GM12878 (cell line): ENCODE measurements around the gene PAPPA.

ENCODE experiments used
- BACH1 ChIP-seq: fragments of 450-650 bp; IDR thresholded peaks from 2 replicates; pipeline ENCODE4 v1.6.1; 2017; ENCODE audit warnings: mild to moderate bottlenecking, borderline replicate concordance
- BMI1 ChIP-seq: fragments of 450-650 bp; IDR thresholded peaks from 2 replicates; pipeline ENCODE4 v1.6.1; 2016; ENCODE audit warnings: mild to moderate bottlenecking, moderate library complexity, borderline replicate concordance
- CHD4 ChIP-seq: fragments of 200-600 bp; sonication (generic); IDR thresholded peaks from 2 replicates; pipeline ENCODE4 v1.6.1; 2016; ENCODE audit warnings: mild to moderate bottlenecking
- CREM ChIP-seq: IDR thresholded peaks from 2 replicates; pipeline ENCODE4 v1.6.1; 2014; ENCODE audit warnings: antibody characterized with exemption, low read depth
- RFX5 ChIP-seq: IDR thresholded peaks from 2 replicates; pipeline ENCODE4 v1.6.1; 2011; ENCODE audit warnings: low read depth, low read length, improper control_type of control experiment
- TCF7 ChIP-seq: IDR thresholded peaks from 2 replicates; pipeline ENCODE4 v1.6.1; 2014; ENCODE audit warnings: antibody characterized with exemption, borderline replicate concordance
- ZZZ3 ChIP-seq: IDR thresholded peaks from 2 replicates; pipeline ENCODE4 v1.6.1; 2011; ENCODE audit warnings: low read depth; ENCODE audit not compliant: control insufficient read depth, insufficient read length
- TF ChIP-seq, protein P1 (sequence below): IDR thresholded peaks from 2 replicates; pipeline ENCODE4 v1.6.1; 2011; ENCODE audit warnings: low read depth, low read length, improper control_type of control experiment, borderline replicate concordance
- TF ChIP-seq, protein P2 (sequence below), 3 experiments: IDR thresholded peaks in 2 of 3; conservative IDR thresholded peaks in 1 of 3; 2 replicates each; pipeline ENCODE4 v1.5.1; 2011; ENCODE audit warnings: low read depth in 3 of 3, low read length in 3 of 3, mild to moderate bottlenecking in 3 of 3, control low read depth in 2 of 3, moderate library complexity in 2 of 3, inconsistent platforms in 1 of 3, mixed read lengths in 1 of 3; ENCODE audit not compliant: control insufficient read depth in 2 of 3, insufficient read depth in 1 of 3; ENCODE audit errors: extremely low read depth in 1 of 3

DNA sequence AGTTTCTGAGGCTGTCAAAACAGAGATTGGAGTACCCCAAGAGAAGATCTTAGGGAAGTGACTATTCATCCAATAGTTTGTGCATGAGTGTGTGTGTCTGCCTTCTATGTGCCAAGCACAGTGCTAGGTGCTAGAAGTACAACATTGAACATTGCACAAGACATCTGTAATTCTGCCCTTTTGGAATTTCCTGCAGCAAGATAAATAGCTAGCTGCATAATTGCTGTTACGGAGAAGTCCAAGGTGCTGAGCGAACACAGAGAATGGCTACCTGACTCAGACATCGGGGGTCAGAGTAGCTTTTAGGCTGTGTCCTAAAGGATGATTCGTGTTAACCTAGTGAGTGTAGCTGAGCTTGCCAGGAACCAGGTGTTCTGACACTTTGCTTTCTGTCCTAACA, 44.8 kb downstream of the PAPPA start:
- TF ChIP-seq BMI1 (no peak), CHD4 (no peak), TCF7 (no peak), ZZZ3 (no peak), RFX5 (no peak), BACH1 (no peak), CREM (no peak)
- TF ChIP-seq, protein P1, sequence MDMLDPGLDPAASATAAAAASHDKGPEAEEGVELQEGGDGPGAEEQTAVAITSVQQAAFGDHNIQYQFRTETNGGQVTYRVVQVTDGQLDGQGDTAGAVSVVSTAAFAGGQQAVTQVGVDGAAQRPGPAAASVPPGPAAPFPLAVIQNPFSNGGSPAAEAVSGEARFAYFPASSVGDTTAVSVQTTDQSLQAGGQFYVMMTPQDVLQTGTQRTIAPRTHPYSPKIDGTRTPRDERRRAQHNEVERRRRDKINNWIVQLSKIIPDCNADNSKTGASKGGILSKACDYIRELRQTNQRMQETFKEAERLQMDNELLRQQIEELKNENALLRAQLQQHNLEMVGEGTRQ, result no peak
- TF ChIP-seq, protein P2, sequence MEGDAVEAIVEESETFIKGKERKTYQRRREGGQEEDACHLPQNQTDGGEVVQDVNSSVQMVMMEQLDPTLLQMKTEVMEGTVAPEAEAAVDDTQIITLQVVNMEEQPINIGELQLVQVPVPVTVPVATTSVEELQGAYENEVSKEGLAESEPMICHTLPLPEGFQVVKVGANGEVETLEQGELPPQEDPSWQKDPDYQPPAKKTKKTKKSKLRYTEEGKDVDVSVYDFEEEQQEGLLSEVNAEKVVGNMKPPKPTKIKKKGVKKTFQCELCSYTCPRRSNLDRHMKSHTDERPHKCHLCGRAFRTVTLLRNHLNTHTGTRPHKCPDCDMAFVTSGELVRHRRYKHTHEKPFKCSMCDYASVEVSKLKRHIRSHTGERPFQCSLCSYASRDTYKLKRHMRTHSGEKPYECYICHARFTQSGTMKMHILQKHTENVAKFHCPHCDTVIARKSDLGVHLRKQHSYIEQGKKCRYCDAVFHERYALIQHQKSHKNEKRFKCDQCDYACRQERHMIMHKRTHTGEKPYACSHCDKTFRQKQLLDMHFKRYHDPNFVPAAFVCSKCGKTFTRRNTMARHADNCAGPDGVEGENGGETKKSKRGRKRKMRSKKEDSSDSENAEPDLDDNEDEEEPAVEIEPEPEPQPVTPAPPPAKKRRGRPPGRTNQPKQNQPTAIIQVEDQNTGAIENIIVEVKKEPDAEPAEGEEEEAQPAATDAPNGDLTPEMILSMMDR (IDR thresholded peaks at IDR 0.05 in 2 of 3, conservative IDR thresholded peaks at IDR 0.05 in 1 of 3; ENCODE audit: control insufficient read depth in 2 of 3, extremely low read depth in 1 of 3, insufficient read depth in 1 of 3, low read depth in 3 of 3, low read length in 3 of 3), result no peak
